ENCODE measurements around the gene CDH22.

CDH22 gene

DNA sequence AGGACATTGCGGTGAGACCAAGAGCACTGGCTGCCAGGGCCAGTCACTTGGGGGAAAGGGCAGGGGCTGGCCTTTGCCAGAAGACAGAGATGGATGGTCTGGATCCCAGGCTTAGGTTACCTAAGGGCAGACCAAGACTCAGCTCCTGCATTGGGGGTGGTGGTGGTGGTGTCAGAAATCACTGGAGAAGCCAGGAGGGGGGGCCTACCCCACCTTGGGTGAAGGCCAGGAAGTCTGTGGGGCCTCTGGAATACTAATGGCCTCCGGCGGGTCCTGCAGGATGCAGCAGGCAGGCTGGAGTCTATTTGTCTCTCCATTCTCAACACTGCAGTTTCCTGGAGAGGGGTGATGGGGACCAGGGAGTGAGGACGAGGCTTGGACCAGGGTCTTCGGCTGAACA is 157.4 kb downstream of the CDH22 start:
- no peak overlapping the region for H3K27ac ChIP-seq (ENCODE audit: low read depth, low read length)
- no peak overlapping the region for H3K9ac ChIP-seq (ENCODE audit: low read depth, low read length)
- no peak overlapping the region for H3K4me3 ChIP-seq (ENCODE audit: low read depth, low read length)
- H3K27me3 ChIP-seq (ENCODE audit: control insufficient read depth, insufficient read depth, low read length) = no peaks in the 10 kb centered on the region
- no peaks in the 10 kb centered on the region for H3K9me3 ChIP-seq (ENCODE audit: control insufficient read depth, insufficient read depth, low read length)
- no peaks in the 10 kb centered on the region; the same call in 1 of the 2 replicates for H3K4me1 ChIP-seq (ENCODE audit: control insufficient read depth, insufficient read depth, low read length)
- H3K36me3 ChIP-seq (ENCODE audit: control insufficient read depth, insufficient read depth, low read length) = no peaks in the 10 kb centered on the region

DNA sequence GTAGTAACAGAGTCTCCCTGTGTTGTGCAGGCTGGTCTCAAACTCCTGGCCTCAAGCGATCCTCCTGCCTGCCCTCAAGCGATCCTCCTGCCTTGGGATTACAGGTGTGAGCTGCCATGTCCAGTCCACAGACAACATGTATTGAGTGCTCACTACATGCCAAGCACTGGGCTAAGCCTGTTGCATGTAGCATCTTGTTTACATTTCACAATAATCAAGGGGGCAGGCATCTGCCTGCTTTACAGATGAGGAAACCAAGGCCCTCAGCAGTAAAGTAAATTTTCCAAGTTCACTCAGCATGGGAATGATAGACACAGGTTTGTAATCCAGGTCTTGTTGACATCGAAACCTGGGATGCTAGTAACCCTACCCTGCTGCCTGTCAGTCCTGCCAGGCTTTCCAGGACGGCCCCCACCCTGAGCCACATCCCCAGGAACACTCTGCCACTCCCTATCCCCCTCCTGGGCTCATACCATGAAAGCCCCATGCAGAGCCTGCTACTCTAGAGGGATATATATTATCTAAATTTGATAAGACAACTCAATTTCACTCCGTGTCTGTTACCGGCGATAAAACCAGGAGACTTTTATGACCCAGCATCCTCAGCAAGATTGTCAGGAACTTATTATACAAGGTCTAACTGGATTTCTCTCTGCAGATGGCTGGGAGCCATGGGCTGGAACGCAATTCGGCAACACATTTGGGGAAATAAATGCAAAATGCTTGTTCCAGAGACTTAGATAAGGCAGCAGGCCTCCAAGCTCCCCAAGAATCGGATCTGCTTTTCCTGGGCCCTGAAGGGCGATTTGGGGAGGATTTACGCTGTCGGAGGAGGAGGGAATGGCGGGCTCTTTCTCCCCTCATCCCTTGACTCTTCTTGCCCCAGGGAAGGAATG is 159.7 kb downstream of the CDH22 start:
- no peak overlapping the region for H3K4me3 ChIP-seq (ENCODE audit: low read depth, low read length)
- H3K27ac ChIP-seq (ENCODE audit: low read depth, low read length) = no peak overlapping the region
- no peaks in the 10 kb centered on the region; the same call in 1 of the 2 replicates for H3K4me1 ChIP-seq (ENCODE audit: control insufficient read depth, insufficient read depth, low read length)
- no peak overlapping the region for H3K9ac ChIP-seq (ENCODE audit: low read depth, low read length)
- no peaks in the 10 kb centered on the region for H3K27me3 ChIP-seq (ENCODE audit: control insufficient read depth, insufficient read depth, low read length)
- no peaks in the 10 kb centered on the region for H3K9me3 ChIP-seq (ENCODE audit: control insufficient read depth, insufficient read depth, low read length)
- H3K36me3 ChIP-seq (ENCODE audit: control insufficient read depth, insufficient read depth, low read length) = no peaks in the 10 kb centered on the region

DNA sequence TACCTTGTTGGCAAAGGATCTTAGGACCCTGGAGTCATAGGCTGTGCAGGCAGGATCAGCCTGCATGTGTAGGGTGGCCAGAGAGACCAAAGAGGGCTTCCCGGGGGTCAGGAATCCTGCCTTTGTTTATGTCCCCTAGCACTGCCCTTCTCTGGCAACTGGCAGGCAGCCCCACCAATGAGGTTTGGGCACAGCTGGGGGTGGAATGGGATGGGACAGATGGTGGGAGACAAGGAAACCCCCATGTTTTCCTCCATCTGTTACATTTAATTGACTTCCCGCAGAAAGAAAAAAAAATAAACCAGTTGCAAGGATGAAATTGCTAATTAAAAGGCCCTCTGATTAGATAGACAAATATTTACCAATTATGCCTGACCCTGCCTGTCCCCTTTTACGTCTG is 162.6 kb downstream of the CDH22 start:
- peaks cover 4% of the 10 kb centered on the region; the same call in 1 of the 2 replicates for H3K27me3 ChIP-seq (ENCODE audit: control insufficient read depth, insufficient read depth, low read length)
- H3K9ac ChIP-seq (ENCODE audit: low read depth, low read length) = no peak overlapping the region

DNA sequence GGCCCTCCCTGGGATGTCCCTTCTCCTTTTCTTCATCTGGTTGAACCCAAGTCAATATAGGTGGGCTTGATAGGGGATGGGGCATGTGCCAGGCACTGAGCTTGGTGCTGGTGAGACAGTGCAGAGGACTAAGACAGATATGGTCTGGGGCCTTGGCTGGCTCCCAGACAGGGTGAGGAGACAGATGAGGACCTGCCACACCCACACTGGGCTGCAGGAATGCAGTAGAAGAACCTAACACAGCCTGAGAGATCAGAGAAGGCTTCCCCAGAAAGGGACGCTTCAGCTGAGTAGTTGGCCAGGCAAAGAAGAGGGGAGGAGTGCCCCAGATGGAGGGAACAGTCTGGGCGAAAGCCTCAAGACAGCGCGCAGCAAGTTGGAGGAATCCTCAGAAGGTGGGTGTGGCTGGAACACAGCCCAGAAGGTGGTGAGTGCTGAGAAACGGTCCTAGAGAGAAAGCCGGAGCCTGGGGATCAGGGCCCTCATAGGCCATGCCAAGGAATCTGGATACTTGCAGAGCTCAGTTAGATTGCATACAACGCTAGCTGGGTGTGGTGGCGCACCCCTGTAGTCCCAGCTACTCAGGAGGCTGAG is 163.8 kb downstream of the CDH22 start:
- H3K36me3 ChIP-seq (ENCODE audit: control insufficient read depth, insufficient read depth, low read length) = no peaks in the 10 kb centered on the region
- H3K9me3 ChIP-seq (ENCODE audit: control insufficient read depth, insufficient read depth, low read length) = no peaks in the 10 kb centered on the region
- H3K4me3 ChIP-seq (ENCODE audit: low read depth, low read length) = no peak overlapping the region
- no peak overlapping the region for H3K27ac ChIP-seq (ENCODE audit: low read depth, low read length)
- peaks cover 7% of the 10 kb centered on the region; the same call in 1 of the 2 replicates for H3K27me3 ChIP-seq (ENCODE audit: control insufficient read depth, insufficient read depth, low read length)
- peaks cover 14% of the 10 kb centered on the region for H3K4me1 ChIP-seq (ENCODE audit: control insufficient read depth, insufficient read depth, low read length)
- no peak overlapping the region for H3K9ac ChIP-seq (ENCODE audit: low read depth, low read length)

More for the DNA sequence above, 162.6 kb downstream of the CDH22 start:
- peaks cover 5% of the 10 kb centered on the region; the same call in 1 of the 2 replicates for H3K4me1 ChIP-seq (ENCODE audit: control insufficient read depth, insufficient read depth, low read length)
- no peaks in the 10 kb centered on the region for H3K36me3 ChIP-seq (ENCODE audit: control insufficient read depth, insufficient read depth, low read length)
- no peak overlapping the region for H3K4me3 ChIP-seq (ENCODE audit: low read depth, low read length)
- H3K27ac ChIP-seq (ENCODE audit: low read depth, low read length) = no peak overlapping the region
- no peaks in the 10 kb centered on the region for H3K9me3 ChIP-seq (ENCODE audit: control insufficient read depth, insufficient read depth, low read length)

DNA sequence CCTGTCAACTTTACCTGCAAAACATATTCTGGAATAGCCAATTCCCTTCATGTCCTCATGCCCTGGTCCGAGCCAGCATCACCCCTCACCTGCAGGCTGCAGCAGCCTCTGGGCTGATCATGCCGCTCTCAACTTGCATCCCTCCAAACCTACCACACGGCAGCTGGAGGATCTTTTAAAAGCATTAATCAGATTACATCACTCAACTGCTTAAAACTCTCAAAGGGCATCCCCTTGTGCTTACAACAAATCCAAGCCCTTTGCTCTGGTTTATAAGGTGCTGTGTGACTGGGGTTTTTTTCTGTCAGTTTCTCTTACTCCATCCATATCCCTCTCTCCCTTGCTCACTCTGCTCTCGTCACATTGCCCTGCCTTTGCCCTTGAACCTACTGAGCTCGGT is 166.2 kb downstream of the CDH22 start:
- peaks cover 7% of the 10 kb centered on the region; the same call in 1 of the 2 replicates for H3K27me3 ChIP-seq (ENCODE audit: control insufficient read depth, insufficient read depth, low read length)
- H3K9me3 ChIP-seq (ENCODE audit: control insufficient read depth, insufficient read depth, low read length) = no peaks in the 10 kb centered on the region
- no peaks in the 10 kb centered on the region for H3K36me3 ChIP-seq (ENCODE audit: control insufficient read depth, insufficient read depth, low read length)
- H3K4me1 ChIP-seq (ENCODE audit: control insufficient read depth, insufficient read depth, low read length) = peaks cover 18% of the 10 kb centered on the region
- H3K4me3 ChIP-seq (ENCODE audit: low read depth, low read length) = no peak overlapping the region
- H3K27ac ChIP-seq (ENCODE audit: low read depth, low read length) = no peak overlapping the region
- no peak overlapping the region for H3K9ac ChIP-seq (ENCODE audit: low read depth, low read length)

DNA sequence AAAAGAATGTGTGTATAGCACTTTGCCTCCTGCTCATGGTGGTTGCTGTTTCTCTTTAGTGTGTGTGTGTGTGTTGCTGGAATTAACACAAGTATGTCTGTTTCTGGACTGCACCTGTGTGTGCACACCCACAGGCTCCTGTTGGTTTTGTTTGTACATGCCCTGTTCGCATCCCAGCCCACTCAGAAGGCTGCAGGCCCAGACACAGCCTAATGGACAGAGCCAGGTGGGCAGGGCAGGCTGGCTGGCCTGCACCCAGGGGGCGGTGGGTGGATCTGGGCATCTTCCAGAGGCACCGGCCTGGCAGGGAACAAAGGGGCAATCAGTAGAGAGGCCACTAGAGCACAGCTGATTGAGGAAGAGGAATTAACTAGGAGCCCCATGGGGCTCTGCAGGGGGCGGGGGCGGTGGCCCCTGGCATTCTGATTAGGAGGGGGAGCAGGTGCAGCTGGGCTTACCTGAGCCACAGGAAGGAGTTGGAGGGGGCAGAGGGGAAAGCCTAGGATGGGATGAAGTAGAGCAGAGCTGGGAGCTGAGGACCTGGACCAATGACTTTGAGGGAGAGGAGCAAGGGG is 168.3 kb downstream of the CDH22 start:
- no peak overlapping the region for H3K4me3 ChIP-seq (ENCODE audit: low read depth, low read length)
- H3K9ac ChIP-seq (ENCODE audit: low read depth, low read length) = no peak overlapping the region
- H3K4me1 ChIP-seq (ENCODE audit: control insufficient read depth, insufficient read depth, low read length) = peaks cover 29% of the 10 kb centered on the region
- no peak overlapping the region for H3K27ac ChIP-seq (ENCODE audit: low read depth, low read length)
- H3K27me3 ChIP-seq (ENCODE audit: control insufficient read depth, insufficient read depth, low read length) = peaks cover 7% of the 10 kb centered on the region; the same call in 1 of the 2 replicates
- no peaks in the 10 kb centered on the region for H3K9me3 ChIP-seq (ENCODE audit: control insufficient read depth, insufficient read depth, low read length)
- no peaks in the 10 kb centered on the region for H3K36me3 ChIP-seq (ENCODE audit: control insufficient read depth, insufficient read depth, low read length)

DNA sequence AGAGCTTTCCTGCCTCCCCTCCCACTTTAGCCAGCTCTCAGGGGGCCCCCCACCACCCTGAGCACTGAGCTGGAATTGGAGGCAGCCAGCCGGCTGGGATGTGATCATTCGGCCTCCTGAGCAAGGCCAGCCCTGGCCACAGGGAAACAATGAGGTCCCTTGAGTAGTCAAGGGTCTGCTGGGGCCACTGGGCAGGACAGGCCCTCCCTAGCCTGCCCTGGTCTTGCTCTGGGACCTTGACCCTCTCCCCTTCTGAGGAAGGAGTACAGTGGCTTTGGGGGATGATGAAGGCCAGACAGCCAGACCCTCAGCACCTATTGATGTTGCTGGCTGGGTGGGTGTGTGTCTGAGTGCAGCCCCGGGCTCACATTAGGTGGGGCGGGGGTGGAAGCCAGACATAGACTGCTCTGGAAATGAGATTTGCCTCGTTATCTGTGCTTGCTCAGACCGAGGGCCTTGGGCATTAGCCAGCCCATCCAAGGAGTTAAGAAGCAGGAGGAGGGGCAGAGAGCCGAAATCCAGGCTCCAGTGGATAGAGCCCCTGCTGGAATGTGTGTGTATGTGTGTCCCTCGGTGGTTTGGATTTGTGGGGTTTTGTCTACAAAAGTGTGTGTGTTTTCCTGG is 168.9 kb downstream of the CDH22 start:
- no peaks in the 10 kb centered on the region for H3K36me3 ChIP-seq (ENCODE audit: control insufficient read depth, insufficient read depth, low read length)
- peaks cover 7% of the 10 kb centered on the region; the same call in 1 of the 2 replicates for H3K27me3 ChIP-seq (ENCODE audit: control insufficient read depth, insufficient read depth, low read length)
- no peak overlapping the region for H3K4me3 ChIP-seq (ENCODE audit: low read depth, low read length)
- H3K9ac ChIP-seq (ENCODE audit: low read depth, low read length) = no peak overlapping the region
- H3K4me1 ChIP-seq (ENCODE audit: control insufficient read depth, insufficient read depth, low read length) = peaks cover 29% of the 10 kb centered on the region
- H3K9me3 ChIP-seq (ENCODE audit: control insufficient read depth, insufficient read depth, low read length) = no peaks in the 10 kb centered on the region
- no peak overlapping the region for H3K27ac ChIP-seq (ENCODE audit: low read depth, low read length)

DNA sequence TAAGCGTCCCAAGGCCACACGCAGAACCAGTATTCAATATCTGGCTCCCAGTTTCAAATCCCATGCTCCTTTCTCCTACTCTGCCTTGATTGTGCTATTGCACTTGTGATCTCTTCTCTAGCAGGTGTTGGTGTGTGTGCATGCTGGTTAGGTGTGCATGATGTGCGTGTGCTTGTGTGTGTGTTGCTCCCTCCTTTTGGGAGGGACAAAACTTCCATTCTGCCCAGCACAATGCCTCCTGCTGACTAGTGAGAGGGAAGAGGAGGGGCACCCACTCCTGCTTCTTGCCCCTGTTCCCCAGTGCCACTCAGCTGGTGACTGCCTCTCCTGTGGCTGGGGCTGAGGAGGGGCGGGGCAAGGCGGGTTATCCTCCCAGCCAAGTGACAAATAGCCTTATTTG is 170.5 kb downstream of the CDH22 start:
- Histone ChIP-seq H3K9ac (ENCODE audit: low read depth, low read length) (no peak overlapping the region), H3K36me3 (ENCODE audit: control insufficient read depth, insufficient read depth, low read length) (no peaks in the 10 kb centered on the region), H3K27ac (ENCODE audit: low read depth, low read length) (no peak overlapping the region), H3K4me1 (ENCODE audit: control insufficient read depth, insufficient read depth, low read length) (peaks cover 31% of the 10 kb centered on the region), H3K27me3 (ENCODE audit: control insufficient read depth, insufficient read depth, low read length) (peaks cover 7% of the 10 kb centered on the region; the same call in 1 of the 2 replicates), H3K4me3 (ENCODE audit: low read depth, low read length) (no peak overlapping the region), H3K9me3 (ENCODE audit: control insufficient read depth, insufficient read depth, low read length) (no peaks in the 10 kb centered on the region)

DNA sequence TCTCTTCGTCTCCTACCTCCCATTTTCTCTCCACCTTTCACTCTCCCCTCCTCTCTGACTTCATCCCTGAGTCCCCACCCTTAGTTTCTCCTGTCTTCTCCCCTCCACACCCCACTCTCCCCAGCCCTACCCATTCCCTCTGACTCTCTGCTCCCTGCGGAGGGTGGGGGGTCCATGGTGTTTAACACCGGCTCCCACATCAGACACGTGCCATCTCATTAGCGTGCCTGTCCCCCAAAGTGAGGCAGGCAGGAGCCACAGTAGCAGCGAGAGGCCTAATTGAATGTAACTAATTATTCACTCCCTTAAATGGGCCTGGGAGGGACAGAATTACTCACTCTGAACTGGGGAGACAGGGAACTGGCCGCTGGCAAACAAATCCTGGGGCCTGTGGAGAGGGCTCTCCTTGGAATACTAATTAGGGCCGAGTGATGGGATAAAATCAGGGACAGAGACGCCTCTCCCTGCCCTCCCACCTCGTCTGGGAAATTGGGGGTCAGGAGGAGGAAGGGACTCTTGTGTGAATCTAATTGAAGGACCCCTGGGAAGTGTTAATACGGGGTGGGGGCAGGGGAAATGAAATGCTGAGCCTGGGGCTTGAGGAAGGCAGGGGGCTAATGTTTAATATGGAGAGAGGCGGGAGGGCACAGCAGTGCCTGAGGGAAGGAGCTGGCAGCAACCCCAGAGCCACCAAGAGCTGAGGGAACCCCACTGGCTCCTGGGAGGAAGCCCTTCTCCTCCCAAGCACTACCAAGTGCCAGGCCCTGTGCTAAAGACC is 172.3 kb downstream of the CDH22 start:
- H3K27ac ChIP-seq (ENCODE audit: low read depth, low read length) = peak overlapping the region; percentile 26
- peak overlapping the region; percentile 28; the same call in 1 of the 2 replicates for H3K9ac ChIP-seq (ENCODE audit: low read depth, low read length)
- H3K27me3 ChIP-seq (ENCODE audit: control insufficient read depth, insufficient read depth, low read length) = peaks cover 10% of the 10 kb centered on the region
- H3K4me1 ChIP-seq (ENCODE audit: control insufficient read depth, insufficient read depth, low read length) = peaks cover 28% of the 10 kb centered on the region
- H3K36me3 ChIP-seq (ENCODE audit: control insufficient read depth, insufficient read depth, low read length) = no peaks in the 10 kb centered on the region
- no peaks in the 10 kb centered on the region for H3K9me3 ChIP-seq (ENCODE audit: control insufficient read depth, insufficient read depth, low read length)
- no peak overlapping the region for H3K4me3 ChIP-seq (ENCODE audit: low read depth, low read length)

DNA sequence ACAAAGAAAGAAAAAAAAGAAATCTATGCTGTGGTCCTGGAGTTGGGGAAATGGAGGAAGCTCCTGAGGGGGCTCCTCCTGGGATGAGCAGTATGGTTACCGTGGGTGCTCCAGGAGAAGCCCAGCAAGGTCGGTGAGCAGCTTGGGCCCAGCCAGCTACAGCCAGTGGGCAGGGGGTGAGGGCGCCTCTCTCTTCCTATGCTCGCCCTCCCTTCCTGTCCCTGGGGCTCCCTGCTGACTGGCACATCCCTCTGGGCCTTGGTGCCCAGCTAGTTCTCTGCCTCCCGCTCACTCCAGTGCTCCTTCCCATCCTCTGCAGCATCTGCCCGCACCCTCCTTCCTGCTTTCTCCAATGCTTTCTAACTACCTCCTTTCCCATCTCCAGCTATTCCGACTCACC is 173.6 kb downstream of the CDH22 start:
- peaks cover 16% of the 10 kb centered on the region for H3K27me3 ChIP-seq (ENCODE audit: control insufficient read depth, insufficient read depth, low read length)
- no peak overlapping the region for H3K4me3 ChIP-seq (ENCODE audit: low read depth, low read length)
- H3K27ac ChIP-seq (ENCODE audit: low read depth, low read length) = no peak overlapping the region
- peaks cover 24% of the 10 kb centered on the region for H3K4me1 ChIP-seq (ENCODE audit: control insufficient read depth, insufficient read depth, low read length)
- no peaks in the 10 kb centered on the region for H3K36me3 ChIP-seq (ENCODE audit: control insufficient read depth, insufficient read depth, low read length)
- H3K9me3 ChIP-seq (ENCODE audit: control insufficient read depth, insufficient read depth, low read length) = no peaks in the 10 kb centered on the region
- H3K9ac ChIP-seq (ENCODE audit: low read depth, low read length) = no peak overlapping the region
